ENCODE measurements around the gene LAG3. TPM values are rescaled to one million over a fixed set of nuclear protein-coding genes. Genes with fewer than 3 reads are reported as not detected.

Gene LAG3
- polyA plus RNA-seq, 1 of the 3 experiments (the other 2 are of a cell fraction), result 0.72 TPM

GRCh38 chr12:6730169-6730568, 42.2 kb upstream of the LAG3 start (continued):
- TF ChIP-seq REST (IDR thresholded peaks at IDR 0.05; ENCODE audit: low read depth, low read length) (no peak), JUND (IDR thresholded peaks at IDR 0.05) (no peak)

DNA sequence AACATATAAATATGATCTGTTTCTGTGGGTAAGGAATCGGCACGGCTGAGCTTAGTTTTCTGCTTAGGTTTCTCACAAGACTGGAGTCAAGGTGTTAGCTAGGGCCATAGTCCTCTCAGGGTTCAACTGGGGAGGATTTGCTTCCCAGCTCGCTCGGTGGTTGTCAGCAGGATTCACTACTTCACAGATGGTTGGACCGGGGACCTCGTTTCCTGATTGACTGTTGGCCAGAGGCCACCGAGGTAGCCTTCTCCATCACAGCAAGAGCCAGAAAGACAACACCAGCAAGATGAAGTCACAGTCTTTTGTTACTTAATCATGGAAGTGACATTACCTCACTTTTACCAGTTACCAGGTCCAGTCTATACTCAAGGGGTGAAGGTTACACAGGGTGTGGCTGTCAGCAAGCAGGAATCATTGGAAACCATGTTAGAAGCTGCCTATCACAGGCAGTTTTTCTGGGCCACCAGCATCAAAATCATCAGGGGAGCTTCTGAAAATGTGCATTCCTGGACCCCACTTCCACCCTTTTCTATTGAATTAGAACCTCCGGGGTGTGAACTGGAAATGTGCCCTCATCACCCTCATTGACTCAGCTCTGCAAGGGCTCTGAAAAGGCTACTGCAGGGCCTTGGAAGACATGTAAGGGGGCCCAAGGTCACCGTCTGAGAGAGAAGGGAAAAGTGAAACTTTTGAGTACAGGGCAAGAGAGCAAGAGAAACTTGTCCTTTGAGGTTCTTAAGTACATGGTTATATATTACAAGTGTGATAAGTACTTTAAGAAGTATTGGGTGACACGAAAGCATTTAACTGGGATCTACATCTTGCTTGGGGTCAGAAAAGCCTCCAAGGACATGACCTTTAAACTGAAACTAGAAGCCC, 37.6 kb upstream of the LAG3 start:
- no peaks in the 10 kb centered on the region for H3K27me3 ChIP-seq (ENCODE audit: insufficient read depth)
- peaks cover 15% of the 10 kb centered on the region for H3F3A ChIP-seq (replicated peaks; ENCODE audit: insufficient read depth)
- no peak overlapping the region for H3K4me2 ChIP-seq
- WGBS (ENCODE audit: low lambda C conversion rate), result 91% methylated on average over 10 of the region's 10 CpGs
- no peak for DNase-seq
- no peak overlapping the region for H3K4me3 ChIP-seq (ENCODE audit: low read depth in 2 of 2, low read length in 1 of 2)
- H2AFZ ChIP-seq (ENCODE audit: low read depth), result no peak overlapping the region
- peak overlapping the region in 1 of 2 experiments; percentile 50; a peak in 1 of 4 replicates for H3K27ac ChIP-seq (ENCODE audit: low read depth in 2 of 2, low read length in 1 of 2)
- ChIA-PET CTCF (interaction anchor here (0.6 to 9.5 kb wide), 11 partner anchors 10 to 119 kb away, joined by 3 to 80 read pairs (median 5); partner anchors contain the start of genes COPS7A, MLF2 and PTMS), POLR2A (interaction anchor here (0.7 kb wide), 1 partner anchor 11 kb away, joined by 3 read pairs; the partner anchor contains the start of gene COPS7A)
- H3K9me3 ChIP-seq, result no peaks in the 10 kb centered on the region
- peaks cover 0 to 6% of the 10 kb centered on the region in 2 experiments; a peak in 1 of 4 replicates for H3K4me1 ChIP-seq (ENCODE audit: control insufficient read depth in 1 of 2, insufficient read depth in 2 of 2, low read depth in 1 of 2, low read length in 1 of 2)
- H4K20me1 ChIP-seq (ENCODE audit: insufficient read depth), result no peaks in the 10 kb centered on the region
- H3K36me3 ChIP-seq (replicated peaks in 1 of 2; ENCODE audit: control insufficient read depth in 1 of 2, insufficient read depth in 2 of 2, low read length in 1 of 2), result peaks cover 10 to 25% of the 10 kb centered on the region in 2 experiments
- no peak for TF ChIP-seq MEF2A (IDR thresholded peaks at IDR 0.05; ENCODE audit: borderline replicate concordance, low read depth)
- no peak overlapping the region for H3K9ac ChIP-seq
- no peaks in the 10 kb centered on the region for H3K9me2 ChIP-seq
- no peaks in the 10 kb centered on the region for H3K79me2 ChIP-seq (ENCODE audit: insufficient read depth)

DNA sequence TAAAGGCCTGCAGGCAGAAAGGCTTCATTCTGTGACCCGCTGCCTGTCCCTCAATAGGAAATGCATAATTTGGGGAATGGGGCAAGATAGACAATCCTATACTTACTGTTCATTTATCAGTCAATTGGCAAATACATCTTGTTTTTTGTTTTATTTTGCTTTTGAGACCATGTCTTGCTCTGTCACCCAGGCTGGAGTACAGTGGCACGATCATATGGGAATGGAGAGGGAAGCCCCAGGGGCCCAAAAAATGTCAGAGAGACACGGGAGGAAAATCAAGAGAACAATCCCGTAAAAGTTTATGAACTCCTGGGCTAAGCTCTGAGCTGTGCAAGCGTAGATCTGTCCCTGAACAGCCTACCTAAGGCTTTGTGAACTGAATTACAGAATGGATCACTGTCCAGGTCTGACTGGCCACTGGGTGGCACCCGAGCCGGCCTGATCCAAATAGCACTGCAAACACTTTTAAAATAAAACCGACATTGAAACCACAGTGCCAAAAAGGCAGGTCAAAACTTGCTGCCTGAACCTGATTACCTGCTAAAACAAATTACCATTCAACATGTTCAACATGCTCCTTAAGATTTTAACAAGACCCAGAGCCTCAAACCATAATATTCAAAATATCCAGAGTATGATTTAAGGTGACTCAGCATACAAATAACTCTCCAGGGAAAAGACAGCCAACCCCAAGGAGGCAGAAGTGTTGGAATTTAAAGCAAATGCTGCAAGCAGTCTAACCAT, 36.7 kb upstream of the LAG3 start:
- Histone ChIP-seq H2AFZ (ENCODE audit: low read depth) (peak overlapping the region; percentile 46; the same call in 1 of the 2 replicates), H3F3A (replicated peaks; ENCODE audit: insufficient read depth) (peaks cover 15% of the 10 kb centered on the region), H3K27me3 (ENCODE audit: insufficient read depth) (no peaks in the 10 kb centered on the region), H3K9ac (no peak overlapping the region), H3K36me3 (replicated peaks in 1 of 2; ENCODE audit: control insufficient read depth in 1 of 2, insufficient read depth in 2 of 2, low read length in 1 of 2) (peaks cover 10 to 17% of the 10 kb centered on the region in 2 experiments), H3K27ac (ENCODE audit: low read depth in 2 of 2, low read length in 1 of 2) (peak overlapping the region; percentile 39 to 50; a peak in 3 of 4 replicates), H3K9me3 (no peaks in the 10 kb centered on the region), H3K79me2 (ENCODE audit: insufficient read depth) (no peaks in the 10 kb centered on the region), H3K4me2 (no peak overlapping the region), H3K4me1 (ENCODE audit: control insufficient read depth in 1 of 2, insufficient read depth in 2 of 2, low read depth in 1 of 2, low read length in 1 of 2) (peaks cover 0 to 6% of the 10 kb centered on the region in 2 experiments; a peak in 1 of 4 replicates), H4K20me1 (ENCODE audit: insufficient read depth) (no peaks in the 10 kb centered on the region), H3K9me2 (no peaks in the 10 kb centered on the region), H3K4me3 (ENCODE audit: low read depth in 2 of 2, low read length in 1 of 2) (no peak overlapping the region)
- ChIA-PET CTCF (interaction anchor here (0.6 to 9.5 kb wide), 11 partner anchors 9 to 104 kb away, joined by 3 to 80 read pairs (median 5); partner anchors contain the start of genes MLF2, P3H3 and PTMS), POLR2A (no interaction called here)
- 37% methylated on average over 8 of the region's 8 CpGs for WGBS (ENCODE audit: low lambda C conversion rate)
- DNase-seq, result peak; percentile 76
- TF ChIP-seq NFIC (IDR thresholded peaks at IDR 0.05; ENCODE audit: borderline replicate concordance) (no peak), NRF1 (IDR thresholded peaks at IDR 0.05; ENCODE audit: low read depth, low read length) (no peak), GATA2 (CRISPR knock-in tag; IDR thresholded peaks at IDR 0.05) (no peak), EP300 (IDR thresholded peaks at IDR 0.05; ENCODE audit: borderline replicate concordance in 1 of 2, low read depth in 1 of 2, low read length in 1 of 2) (no peak), POLR2AphosphoS5 (IDR thresholded peaks at IDR 0.05; ENCODE audit: low read depth, low read length) (no peak), JUND (IDR thresholded peaks at IDR 0.05) (peak; percentile 25; the same call in 1 of the 2 replicates), FOXJ3 (CRISPR knock-in tag; IDR thresholded peaks at IDR 0.05) (no peak), MXI1 (IDR thresholded peaks at IDR 0.05; ENCODE audit: low read depth, low read length) (no peak), TCF12 (IDR thresholded peaks at IDR 0.05) (no peak), YY1 (IDR thresholded peaks at IDR 0.05; ENCODE audit: low read depth) (no peak), CHD2 (IDR thresholded peaks at IDR 0.05; ENCODE audit: low read length, partially characterized antibody) (no peak), REST (IDR thresholded peaks at IDR 0.05; ENCODE audit: low read depth, low read length) (no peak)
- TF ChIP-seq, protein P1, sequence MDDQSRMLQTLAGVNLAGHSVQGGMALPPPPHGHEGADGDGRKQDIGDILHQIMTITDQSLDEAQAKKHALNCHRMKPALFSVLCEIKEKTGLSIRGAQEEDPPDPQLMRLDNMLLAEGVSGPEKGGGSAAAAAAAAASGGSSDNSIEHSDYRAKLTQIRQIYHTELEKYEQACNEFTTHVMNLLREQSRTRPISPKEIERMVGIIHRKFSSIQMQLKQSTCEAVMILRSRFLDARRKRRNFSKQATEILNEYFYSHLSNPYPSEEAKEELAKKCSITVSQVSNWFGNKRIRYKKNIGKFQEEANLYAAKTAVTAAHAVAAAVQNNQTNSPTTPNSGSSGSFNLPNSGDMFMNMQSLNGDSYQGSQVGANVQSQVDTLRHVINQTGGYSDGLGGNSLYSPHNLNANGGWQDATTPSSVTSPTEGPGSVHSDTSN (IDR thresholded peaks at IDR 0.05), result no peak
